RWPE1 (cell line): ENCODE data around the gene CHIC2.

Experiments
- CTCF ChIA-PET: fragments of 350-600 bp; sonication (Branson Sonifier 250); formaldehyde crosslinking; extraction: SDS; loops from one replicate; lab custom pipeline; 2021; lab: Yijun Ruan, JAX
- POLR2A ChIA-PET: fragments of 400-600 bp; formaldehyde crosslinking; extraction: SDS; loops from one replicate; lab custom pipeline; 2020; ENCODE audit warnings: antibody characterized with exemption; ENCODE audit not compliant: low non-redundant PET; lab: Yijun Ruan, JAX
- DNase-seq: peaks from one replicate; pipeline ENCODE4 v3.0.0; 2012; ENCODE audit warnings: low spot score
- H3K27ac ChIP-seq: fragments of 450-650 bp; 2 replicates; pipeline ENCODE4 v1.5.1; 2017
- TF ChIP-seq, protein P1 (sequence below): fragments of 450-650 bp; conservative IDR thresholded peaks from 2 replicates; pipeline ENCODE4 v1.5.1; 2017; ENCODE audit warnings: low read depth, mild to moderate bottlenecking

The CHIC2 gene

GRCh38 chr4:53981066-53981465 is 83.3 kb downstream of the CHIC2 start:
- TF ChIP-seq, protein P1, sequence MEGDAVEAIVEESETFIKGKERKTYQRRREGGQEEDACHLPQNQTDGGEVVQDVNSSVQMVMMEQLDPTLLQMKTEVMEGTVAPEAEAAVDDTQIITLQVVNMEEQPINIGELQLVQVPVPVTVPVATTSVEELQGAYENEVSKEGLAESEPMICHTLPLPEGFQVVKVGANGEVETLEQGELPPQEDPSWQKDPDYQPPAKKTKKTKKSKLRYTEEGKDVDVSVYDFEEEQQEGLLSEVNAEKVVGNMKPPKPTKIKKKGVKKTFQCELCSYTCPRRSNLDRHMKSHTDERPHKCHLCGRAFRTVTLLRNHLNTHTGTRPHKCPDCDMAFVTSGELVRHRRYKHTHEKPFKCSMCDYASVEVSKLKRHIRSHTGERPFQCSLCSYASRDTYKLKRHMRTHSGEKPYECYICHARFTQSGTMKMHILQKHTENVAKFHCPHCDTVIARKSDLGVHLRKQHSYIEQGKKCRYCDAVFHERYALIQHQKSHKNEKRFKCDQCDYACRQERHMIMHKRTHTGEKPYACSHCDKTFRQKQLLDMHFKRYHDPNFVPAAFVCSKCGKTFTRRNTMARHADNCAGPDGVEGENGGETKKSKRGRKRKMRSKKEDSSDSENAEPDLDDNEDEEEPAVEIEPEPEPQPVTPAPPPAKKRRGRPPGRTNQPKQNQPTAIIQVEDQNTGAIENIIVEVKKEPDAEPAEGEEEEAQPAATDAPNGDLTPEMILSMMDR: no peak
- POLR2A ChIA-PET: no interaction called here
- DNase-seq: no peak
- H3K27ac ChIP-seq: no peak overlapping the region
- CTCF ChIA-PET: no interaction called here

DNA sequence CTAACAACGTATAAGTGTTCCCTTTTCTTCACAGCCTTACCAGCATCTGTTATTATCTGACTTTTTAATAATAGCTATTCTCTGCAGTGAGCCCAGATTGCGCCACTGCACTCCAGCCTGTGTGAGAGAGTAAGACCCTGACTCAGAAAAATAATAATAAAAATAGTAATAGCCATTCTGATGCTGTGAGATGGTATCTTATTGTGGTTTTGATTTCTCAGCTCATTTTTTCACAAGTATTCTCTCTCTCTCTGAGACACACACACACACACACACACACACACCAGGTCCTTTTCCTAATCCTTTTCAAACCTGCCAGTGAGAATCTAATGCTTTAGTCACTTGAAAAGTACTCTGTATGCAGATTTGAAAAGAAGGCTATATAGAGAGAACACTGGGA is 89.8 kb downstream of the CHIC2 start:
- H3K27ac ChIP-seq: no peak overlapping the region
- CTCF ChIA-PET: interaction anchor here (0.6 kb wide), 1 partner anchor 543 kb away, joined by 4 read pairs; no protein-coding TSS in a partner anchor
- POLR2A ChIA-PET: no interaction called here
- TF ChIP-seq, protein P1: no peak
- no peak for DNase-seq

DNA sequence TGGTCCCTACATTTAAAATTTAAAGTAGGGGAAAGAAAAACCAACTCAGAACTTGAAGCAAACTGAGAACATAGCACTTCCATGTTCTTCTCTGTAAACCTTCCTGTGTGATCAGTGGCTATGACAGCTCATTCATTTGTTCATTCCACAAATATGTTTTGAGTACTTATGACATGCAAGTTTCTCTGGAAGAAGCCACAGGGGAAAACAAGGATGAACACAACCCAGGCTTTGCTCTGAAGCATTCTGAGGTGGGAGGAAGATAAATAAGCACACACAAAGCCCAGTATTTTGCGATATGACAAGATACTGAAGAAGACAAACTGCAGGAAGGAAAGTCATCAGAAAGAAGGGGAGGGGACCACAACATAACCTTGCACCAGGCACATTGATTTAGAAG is 96.4 kb downstream of the CHIC2 start:
- TF ChIP-seq, protein P1: no peak
- ChIA-PET POLR2A (no interaction called here), CTCF (interaction anchor here (0.6 kb wide), 1 partner anchor 27 kb away, joined by 3 read pairs; no protein-coding TSS in a partner anchor)
- no peak for DNase-seq
- no peak overlapping the region for H3K27ac ChIP-seq

- ChIA-PET CTCF (interaction anchor here (0.7 kb wide), 1 partner anchor 521 kb away, joined by 3 read pairs; no protein-coding TSS in a partner anchor), POLR2A (no interaction called here)
- H3K27ac ChIP-seq: no peak overlapping the region
- TF ChIP-seq, protein P1: no peak
- DNase-seq: no peak
Observed at GRCh38 chr4:53963781-53964180, 100.6 kb downstream of the CHIC2 start.

DNA sequence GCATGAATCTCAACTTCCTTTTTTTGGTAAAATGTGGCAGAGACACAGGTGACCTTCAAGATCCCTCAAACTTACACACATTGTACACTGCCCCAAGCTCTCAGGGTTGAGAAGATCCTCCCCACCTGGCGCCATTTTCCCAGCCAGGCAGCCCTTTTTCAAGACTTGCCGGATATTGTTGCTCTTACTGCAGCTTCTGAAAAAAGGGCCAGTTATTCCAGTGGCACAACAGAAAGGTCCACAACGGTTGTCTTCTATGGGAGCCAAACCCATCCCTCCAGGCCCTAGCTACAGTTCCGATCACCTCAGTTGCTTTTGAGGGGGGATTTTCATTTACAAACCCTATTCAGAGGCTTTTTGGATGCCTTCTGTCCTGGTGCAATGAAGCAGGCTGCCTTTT is 101.1 kb downstream of the CHIC2 start:
- DNase-seq: no peak
- peak overlapping the region; percentile 56; the same call in 1 of the 2 replicates for H3K27ac ChIP-seq
- TF ChIP-seq, protein P1: no peak
- POLR2A ChIA-PET: no interaction called here
- CTCF ChIA-PET: interaction anchor here (0.7 kb wide), 1 partner anchor 522 kb away, joined by 3 read pairs; no protein-coding TSS in a partner anchor

GRCh38 chr4:53962516-53963225 is 101.7 kb downstream of the CHIC2 start:
- POLR2A ChIA-PET: no interaction called here
- TF ChIP-seq, protein P1: no peak
- peak; percentile 41 for DNase-seq
- CTCF ChIA-PET: interaction anchor here (0.7 kb wide), 1 partner anchor 271 kb away, joined by 3 read pairs; no protein-coding TSS in a partner anchor
- peak overlapping the region; percentile 66 for H3K27ac ChIP-seq
